Esophagus squamous epithelium (tissue), 4 donors: ENCODE measurements around the gene MTLN.
"Not testable (repeated sequence)": the region's sequence is repeated elsewhere in the genome, so short reads cannot be mapped to it uniquely, and the experiment has no call there.

Source experiments
- CTCF ChIP-seq, 6 experiments: fragments of 450-650 bp in 4 of 6; fragments of 200-600 bp in 2 of 6; sonication (generic) in 2 of 6; IDR thresholded peaks; one replicate each; pipeline ENCODE4 v1.5.1; 2016 to 2019; ENCODE audit warnings: antibody characterized with exemption in 6 of 6, mild to moderate bottlenecking in 4 of 6, moderate library complexity in 4 of 6
- POLR2A ChIP-seq, 4 donors: fragments of 450-650 bp; IDR thresholded peaks; one replicate each; pipeline ENCODE4 v1.6.1; 2017; ENCODE audit warnings: antibody characterized with exemption in 4 of 4, mild to moderate bottlenecking in 4 of 4, moderate library complexity in 3 of 4

DNA sequence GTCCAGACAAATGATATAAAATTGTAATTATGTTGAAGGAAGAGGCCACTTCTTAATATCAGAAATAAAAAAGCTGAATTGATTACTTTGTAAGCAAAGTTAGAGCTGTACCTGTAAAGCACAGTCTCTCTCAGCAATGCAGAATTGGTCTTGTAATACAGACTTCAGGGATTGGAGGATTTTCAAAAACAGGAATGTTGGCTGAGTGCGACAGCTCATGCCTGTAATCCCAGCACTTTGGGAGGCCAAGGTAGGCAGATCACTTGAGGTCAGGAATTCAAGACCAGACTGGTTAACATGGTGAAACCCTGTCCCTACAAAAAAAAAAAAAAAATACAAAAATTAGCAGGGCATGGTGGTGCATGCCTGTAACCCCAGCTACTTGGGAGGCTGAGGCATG lies 10.3 kb upstream of the MTLN start:
- TF ChIP-seq CTCF, POLR2A (IDR thresholded peaks at IDR 0.05): not testable (repeated sequence)
